H4 (cell line): ENCODE measurements around the gene TEF. TPM values are rescaled to one million over a fixed set of nuclear protein-coding genes. Genes with fewer than 3 reads are reported as not detected.

ENCODE experiments used
- DNase-seq: peaks from one replicate; pipeline ENCODE4 v3.0.0-alpha.2; 2015; ENCODE audit warnings: low spot score
- total RNA-seq: library from RNA; depleted of rRNA; stranded (reverse); fragments of >200 nt; shearing (Covaris generic); gene quantifications from 2 replicates; pipeline ENCODE4 v1.2.3, GENCODE V29; 2014

The TEF gene
- total RNA-seq, 1 experiment from 2014 or later = 8.6 TPM

DNA sequence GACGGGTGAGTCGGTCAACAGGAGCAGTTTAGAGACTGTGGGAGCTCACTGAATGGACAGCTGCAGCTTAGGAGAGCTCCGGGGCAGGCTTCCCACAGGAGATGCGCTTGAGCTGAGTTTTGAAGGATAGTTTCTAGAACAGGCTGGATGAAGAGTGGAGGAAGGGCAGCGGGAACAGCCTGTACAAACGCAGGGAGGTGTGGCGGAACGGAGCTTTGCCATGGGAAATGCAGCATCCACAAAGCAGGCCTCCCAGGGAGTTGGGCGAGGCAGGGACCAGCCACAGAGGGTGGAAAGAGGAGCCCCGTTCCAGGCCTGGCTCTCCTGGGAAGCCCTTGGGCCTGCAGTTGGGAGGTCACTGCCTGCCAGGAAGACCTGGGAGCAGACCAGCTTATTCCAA is 26.8 kb upstream of the TEF start:
- no peak for DNase-seq

DNA sequence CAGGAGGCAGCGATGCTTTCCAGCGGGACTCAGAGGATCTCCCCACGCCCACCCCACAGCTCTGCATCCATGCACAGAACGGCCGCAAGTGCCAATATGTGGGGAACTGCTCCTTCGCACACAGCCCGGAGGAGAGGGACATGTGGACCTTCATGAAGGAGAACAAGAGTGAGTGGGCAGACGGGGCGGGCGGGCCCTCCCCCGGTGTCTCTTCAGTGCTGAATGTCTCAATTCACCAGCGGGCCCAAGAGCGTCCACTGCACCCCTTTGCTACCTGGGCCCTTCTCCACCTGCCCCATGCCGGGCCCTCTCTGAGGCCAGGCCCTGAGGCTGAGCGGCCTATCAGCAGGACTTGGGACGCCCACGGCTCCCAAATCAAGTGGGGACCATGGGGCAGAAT is 25.8 kb upstream of the TEF start:
- no peak for DNase-seq

DNA sequence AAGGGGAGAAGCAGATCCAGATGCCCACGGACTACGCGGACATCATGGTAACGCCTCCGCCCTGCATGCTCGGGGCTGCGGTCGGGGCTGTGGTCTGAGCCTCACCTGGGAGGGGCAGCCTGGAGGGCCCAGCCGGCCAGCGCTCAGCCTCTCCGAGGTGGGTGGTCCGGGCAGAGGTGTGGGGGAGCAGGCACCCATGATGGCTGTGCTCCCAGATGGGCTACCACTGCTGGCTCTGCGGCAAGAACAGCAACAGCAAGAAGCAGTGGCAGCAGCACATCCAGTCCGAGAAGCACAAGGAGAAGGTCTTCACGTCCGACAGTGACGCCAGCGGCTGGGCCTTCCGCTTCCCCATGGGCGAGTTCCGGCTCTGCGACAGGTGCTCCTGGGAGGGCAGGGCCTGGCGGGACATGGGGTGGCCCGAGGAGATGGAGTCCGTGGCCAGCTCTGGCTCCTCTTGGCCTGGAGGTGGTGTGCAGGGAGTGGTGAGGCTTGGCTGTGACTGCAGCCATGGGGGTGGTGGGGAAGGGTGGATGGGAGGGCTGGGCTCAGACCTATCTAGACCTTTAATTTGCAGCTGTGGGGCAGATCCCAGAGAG is 25.2 kb upstream of the TEF start:
- no peak for DNase-seq

DNA sequence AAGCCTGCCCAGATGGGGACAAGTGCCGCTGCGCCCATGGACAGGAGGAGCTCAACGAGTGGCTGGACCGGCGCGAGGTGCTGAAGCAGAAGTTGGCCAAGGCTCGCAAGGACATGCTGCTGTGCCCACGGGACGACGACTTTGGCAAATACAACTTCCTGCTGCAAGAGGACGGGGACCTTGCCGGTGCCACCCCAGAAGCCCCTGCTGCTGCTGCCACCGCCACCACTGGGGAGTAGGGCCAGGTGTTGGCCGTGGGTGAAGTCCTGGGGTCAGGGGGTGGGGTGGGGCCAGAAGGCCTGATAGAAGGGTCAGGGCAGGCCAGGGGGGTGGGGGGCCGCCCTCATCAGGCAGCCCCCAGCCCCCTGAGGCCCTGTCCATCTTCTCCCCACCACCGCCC is 24.6 kb upstream of the TEF start:
- no peak for DNase-seq

DNA sequence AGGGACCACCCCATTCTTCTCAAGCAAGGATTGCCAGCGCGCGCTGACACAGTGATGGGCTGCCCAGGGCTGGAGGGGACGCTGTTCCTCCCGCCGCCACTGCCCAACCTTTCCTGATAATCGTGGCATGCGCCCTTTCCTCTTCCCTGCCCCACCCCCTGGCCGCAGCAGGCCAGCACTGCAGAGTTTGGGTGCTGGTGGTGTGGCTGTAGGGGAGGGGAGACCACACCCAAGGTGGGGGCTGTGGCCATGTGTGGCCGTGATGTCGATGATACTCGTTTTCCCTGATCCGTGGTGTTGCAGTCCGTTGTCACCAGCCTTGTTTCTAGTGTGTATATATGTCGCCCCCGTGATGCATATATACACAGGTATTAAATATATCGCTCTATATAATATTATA is 22.8 kb upstream of the TEF start:
- DNase-seq = no peak

DNA sequence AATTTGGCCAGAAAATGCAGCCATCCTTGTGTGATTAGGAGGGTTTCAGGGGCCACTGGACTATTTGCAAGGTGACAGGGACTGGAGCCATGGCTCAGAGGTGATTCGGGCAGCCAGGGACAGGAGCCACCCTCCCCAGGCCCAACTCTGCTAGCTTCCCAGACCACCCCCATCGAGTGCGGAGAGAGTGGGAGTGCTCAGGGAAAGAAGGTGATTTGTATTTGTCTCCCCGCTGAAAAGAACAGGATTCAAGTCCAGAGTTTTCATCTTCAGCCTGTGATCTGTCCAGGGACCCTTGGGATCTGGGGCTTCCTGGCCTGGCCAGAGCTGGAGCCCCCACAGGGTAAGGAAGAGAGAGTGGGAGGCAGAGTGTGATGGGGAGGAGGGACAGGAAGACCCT is 22.4 kb upstream of the TEF start:
- DNase-seq = no peak

DNA sequence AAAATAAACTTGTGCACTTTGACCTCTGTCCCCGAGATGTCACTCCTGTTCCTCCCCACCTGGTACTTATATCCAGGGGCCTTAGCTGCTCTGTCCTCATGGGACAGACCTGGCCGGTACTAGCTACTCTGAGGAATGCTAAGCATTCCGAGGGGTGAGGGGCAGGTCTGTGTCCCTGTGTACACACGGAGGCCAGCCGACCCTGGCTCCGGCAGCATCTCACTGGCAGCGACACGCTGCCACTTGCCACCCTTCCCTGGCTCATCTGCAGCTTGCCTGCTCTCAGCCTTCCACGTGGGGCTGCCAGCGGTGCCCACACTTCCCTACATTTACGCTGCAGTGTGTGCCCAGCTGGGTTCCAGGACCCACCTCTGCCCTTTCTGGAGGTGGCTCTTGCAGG is 21.6 kb upstream of the TEF start:
- DNase-seq = no peak

DNA sequence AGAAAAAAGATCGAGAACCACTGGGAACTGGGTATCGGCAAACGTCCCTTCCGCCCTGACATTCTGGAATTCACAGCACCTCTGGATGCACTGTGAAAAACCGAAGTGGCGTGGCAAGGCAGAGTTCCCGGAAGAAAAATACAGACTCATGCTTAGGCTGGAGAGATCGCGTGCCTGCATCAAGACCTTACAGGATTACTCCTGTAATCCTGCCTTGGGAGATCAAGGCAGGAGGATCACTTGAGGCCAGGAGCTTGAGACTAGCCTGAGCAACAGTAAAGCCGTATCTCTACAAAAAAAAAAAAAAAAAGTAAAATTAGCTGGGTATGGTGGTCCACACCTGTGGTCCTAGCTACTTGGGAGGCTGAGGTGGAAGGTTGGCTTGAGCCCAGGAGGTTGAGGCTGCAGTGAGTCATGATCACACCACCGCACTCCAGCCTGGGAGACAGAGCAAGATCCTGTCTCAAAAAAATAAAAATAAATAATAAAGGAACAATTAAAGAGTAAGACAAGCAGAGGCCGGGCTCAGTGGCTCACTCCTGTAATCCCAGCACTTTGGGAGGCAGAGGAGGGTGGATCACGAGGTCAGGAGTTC is 19.9 kb upstream of the TEF start:
- DNase-seq = no peak

DNA sequence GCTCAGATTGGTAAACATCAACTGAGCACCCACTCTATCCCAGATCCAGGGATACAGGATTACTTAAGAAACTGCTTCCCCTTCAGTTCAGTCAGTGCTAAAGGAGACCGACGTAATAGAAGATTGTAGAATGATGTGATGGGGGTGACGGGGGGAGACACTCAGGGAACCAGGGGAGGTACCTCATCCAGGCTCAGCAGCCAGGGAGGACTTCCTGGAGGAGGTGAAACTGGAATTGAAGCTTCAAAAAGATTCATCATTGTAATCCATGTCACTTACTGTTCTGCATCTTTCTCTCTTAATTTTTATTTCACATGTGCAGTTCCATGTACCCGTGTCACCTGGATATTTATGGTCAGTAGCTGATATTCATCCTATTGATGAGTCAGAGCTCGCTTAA is 19.1 kb upstream of the TEF start:
- DNase-seq = no peak

DNA sequence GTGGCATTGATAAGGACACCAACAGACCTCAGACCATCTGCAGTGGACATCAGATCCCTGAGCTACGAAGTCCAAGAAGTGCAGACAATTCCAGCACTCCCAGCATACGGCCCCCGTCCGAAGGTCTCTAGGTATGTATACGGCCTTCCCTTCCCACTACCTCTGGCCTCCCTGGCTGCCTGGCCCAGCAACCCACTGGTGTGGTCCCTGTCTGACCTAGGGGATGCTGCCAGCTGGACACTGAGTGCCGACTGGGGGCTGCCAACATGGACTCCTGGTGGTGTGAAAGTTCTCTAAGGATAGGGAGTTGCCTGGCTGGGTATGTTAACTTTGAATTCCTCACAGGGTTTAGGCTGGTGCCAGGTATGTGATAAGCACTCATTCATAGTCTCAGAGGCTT is 17.5 kb upstream of the TEF start:
- DNase-seq = no peak

DNA sequence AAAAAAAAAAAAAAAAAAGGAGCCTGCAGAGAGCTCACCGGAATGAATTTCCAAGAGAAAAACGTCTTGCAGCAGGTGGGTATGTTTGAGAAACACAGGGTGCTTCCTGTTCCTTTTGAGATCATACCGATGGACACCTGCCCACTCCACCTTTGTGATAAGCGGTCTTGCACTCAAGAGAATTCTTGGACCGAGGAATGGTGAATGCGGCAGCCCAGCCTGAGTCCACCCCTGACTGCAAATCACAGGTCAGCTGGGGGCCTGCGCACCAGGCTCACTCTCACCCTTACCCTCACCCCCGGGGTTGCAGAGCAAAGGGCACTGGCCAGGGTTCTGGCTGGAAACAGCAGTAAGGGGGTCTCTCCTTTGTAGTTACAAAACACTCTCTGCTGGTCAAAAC is 16.8 kb upstream of the TEF start:
- no peak for DNase-seq

DNA sequence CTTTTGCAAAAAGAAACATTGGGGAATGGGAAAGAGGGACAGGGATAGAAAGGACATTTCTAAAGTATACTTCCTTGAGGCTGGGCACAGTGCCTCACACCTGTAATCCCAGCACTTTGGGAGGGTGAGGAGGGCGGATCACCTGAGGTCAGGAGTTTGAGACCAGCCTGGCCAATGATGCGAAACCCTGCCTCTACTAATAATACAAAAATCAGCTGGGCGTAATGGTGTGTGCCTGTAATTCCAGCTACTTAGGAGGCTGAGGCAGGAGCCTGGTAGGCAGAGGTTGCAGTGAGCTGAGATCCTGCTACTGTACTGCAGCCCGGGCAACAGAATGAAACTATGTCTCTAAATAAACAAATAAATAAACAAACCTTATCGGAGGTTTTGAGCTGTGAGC is 16.3 kb upstream of the TEF start:
- no peak for DNase-seq

DNA sequence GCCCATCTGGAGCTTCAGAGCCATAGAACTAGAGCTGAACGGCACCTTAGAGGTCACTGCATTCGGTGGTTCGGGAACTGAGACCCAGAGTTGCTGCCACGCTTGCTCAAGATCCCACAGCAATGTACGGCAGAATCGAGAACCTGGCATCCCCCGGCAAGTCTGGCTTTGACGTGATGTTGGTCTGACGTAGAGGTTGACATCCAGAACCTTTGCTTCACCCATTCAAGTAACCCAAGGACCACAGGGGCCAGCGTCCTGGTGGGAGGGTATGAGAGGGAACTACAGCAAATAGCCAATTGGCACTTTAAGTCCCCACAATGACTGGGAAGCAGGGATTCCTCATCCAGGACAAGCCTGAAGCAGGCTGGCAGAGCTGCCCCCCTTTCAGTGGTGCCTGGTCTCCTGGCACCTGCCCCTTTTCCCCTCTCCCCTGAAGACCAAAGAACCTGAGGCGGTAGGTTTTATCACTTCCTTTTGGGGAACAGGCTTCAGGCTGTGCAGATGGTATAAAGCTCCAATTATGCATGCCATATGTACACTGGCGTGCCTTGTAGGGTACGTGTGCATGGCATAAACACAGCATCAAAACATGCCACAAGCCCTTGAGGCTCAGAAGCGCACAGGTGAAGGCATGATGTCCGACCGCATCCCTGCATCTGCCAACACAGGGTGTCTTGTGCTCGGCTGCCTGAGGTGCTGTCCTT is 15.3 kb upstream of the TEF start:
- no peak for DNase-seq

DNA sequence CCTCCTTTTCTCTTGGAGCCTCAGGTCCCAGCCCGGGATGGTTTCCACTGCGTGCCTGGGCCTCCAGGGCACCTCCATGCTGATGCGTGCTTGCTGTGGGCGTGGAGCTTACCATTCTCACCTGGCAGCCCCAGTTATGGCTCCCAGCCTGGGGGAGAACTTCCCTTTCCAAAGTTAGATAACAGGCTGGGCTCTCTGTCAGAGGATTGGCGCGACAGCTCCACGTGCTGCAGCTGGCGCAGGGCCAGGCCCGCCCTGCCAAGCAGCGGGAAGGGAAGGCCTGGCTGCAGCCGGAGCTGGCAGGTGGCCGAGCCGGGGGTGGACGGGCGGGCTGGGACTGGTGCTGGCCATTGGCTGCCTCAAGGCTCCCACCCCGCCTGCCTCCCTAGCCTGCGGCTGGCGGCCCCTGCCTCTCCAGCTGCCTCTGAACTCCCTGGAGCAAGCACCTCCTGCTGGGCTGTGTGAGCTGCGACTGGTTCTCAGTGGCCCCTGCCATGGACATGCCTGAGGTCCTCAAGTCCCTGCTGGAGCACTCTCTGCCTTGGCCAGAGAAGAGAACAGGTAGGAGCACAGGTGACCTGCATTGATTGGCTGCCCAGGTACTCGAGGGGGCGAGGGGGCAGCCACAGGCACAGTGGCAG is 14.6 kb upstream of the TEF start:
- DNase-seq = peak; percentile 93

DNA sequence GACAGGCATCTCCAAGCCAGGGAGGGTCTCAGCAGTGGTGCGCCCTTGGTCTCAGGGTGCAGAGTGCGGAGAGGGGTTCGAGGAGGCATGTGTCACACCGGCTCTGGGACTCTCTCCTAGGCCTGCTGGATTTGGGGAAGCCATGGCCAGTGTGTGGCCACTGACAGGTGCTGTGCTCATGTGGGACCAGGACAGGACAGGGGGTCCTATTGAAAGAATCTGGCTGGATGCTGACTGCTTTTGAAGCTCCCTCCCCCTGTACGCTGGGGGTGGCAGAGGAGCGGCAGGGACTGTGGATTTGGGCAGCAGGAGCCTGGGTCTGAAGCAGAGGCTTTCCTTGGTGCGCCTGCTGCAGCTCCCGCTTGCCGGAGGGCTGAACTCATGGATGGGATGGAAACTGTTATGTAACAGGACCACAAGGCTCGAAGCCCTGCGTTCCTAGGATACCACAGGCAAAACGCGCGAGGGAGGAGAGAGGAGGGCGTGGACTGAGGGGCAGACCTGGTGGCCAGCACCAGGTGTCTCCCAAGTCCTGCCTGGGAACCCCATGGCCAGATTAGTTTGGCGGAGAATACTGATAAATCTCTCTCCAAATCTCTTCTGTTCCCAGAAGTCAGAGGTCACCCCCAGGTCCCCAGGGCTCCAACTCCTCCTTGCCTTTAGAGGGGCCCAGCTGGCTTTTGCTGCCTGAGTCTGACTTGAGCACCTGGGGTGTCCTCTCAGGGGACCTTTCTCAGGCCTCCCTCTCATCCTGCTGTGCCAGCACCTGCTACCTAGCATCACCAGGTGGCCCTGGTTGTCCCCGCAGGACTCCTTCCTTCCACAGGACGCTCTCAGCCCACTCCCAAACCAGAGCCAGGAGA is 13.8 kb upstream of the TEF start:
- DNase-seq = no peak

DNA sequence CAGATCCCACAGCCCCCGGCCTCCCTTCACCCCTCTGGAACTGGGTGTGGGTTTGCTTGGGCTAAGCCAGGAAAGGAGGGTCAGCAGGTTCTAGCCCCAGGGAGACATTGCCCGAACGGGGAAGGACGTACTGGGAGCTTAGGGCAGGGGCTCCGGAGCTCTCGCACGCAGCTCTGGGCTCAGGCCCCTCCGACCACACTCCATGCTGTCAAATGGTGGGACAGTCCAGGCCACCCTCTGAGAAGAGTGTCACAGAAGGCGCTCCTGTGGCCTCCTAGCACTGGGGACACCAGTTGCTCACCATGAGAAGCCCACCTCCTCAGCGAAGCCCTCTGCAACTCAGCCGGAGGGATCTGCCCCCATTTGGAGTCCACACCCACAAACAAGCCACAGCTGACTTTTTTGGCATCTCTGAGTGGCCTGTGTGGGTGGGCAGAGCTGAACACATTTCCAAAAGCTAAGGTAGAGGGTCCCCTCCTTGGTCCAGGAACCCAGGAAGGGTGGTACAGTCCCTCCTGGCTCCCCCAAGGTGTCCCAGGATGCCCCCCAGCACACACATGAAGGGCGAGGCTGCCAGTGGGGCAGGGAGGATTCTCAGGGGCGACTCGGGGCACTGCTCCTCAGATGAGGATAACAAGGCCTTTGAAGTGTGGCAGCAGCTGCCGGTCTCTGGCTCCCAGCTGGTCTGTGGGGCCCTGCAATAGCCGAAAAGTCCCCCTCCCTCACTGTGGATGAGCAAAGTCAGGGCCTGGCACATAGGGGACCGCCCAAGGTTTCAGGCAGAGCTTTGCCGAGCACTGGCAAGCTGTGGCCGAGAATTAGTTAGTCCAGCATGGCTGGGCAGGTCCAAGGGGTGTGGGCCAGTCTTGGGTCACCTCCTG is 13.0 kb upstream of the TEF start:
- DNase-seq = no peak

DNA sequence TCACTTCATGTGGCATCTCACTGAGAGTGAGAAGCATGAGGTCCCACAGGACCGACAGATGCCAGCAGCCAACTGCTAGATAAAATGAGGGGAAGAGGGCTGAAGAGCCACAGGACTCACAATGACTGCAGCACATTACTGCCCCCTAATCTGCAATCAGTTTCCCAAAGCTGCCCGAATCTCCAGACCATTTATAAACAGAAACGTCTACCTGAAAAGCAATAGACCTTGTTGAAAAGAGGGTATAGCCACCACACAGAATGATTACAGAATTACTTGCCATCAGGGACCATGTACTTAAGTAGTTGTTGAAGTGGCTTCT is 12.4 kb upstream of the TEF start:
- no peak for DNase-seq

DNA sequence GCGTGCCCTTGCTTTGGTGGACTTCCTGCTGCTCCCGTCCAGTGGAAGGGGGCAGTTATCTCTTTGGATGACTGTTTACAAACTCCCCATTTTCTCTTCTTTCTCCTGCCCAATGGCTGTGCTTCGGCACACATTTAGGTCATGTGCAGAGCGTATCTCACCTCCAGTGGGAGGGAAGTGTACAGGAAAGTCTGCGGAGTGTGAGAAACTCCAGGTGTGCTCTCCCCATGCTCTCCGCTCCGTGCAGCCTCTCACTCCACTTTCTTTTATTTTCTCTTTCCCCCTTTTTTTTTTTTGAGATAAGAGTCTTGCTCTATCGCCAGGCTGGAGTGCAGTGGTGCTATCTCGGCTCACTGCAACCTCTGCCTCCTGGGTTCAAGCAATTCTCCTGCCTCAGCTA is 11.9 kb upstream of the TEF start:
- DNase-seq = no peak

DNA sequence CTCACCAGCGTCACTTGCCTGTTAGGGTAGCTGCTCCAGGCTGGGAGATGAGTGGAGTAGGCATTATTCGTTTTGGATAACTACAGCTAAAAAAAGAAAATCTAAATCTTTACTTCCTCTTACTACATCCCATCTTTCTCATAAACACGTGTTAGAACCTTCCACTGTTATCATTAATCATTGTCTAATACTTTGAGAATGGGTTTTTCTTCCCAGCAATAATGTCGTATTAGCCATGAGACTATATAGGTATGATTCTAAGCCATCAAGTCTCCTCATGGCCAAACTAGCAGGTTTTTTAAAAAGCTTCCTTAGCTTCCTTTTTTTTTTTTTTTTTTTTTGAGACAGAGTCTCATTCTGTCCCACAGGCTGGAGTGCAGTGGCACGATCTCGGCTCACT is 3.9 kb upstream of the TEF start:
- no peak for DNase-seq

DNA sequence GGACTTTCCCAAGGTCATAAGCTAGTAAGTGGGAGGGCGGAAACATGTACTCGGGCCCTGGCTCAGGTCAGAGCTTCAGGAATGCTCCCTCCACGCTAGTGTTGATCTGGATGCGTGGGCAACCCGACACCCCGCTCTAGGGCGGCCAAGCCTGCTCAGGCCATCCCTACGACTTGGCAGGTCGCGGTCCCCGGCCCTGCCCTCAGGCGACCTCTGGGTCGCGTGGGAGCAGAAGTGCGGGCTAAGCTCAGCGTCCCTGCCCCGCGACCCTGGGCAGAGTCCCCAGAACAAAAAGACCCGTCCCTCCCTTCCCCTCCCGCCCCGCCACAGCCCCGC is 781 bp upstream of the TEF start:
- peak; percentile 74 for DNase-seq

DNA sequence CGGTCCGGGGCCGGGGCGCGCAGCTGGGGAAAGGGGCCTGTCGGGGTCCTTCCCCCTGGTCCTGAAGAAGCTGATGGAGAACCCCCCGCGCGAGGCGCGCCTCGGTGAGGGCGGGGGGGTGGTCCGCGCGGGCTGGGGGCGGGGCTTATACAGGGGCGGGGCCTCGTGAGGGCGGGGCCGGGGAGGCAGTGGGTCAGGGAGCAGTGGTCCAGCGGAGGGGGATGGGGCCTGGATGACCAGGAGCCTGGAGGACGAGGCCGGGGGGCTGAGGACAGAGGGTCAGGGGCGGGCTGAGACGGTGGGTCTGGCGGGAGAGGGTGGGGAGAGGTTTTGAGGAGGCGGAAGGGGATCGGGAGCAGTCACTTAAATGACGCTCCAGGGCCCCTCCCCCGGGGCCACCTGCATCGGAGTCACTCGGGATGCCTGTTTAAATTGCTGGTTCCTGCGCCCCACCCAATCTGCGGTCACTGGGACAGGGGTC is 396 bp downstream of the TEF start:
- DNase-seq = no peak
